ENCODE data around the gene LANCL1. TPM values are rescaled to one million over a fixed set of nuclear protein-coding genes. Genes with fewer than 3 reads are reported as not detected.

LANCL1 gene
- total RNA-seq, 4 donors from 2014 or later = 32.1 to 39.2 (median 35.3) TPM

GRCh38 chr2:210392469-210392881 is 84.1 kb downstream of the LANCL1 start:
- no peak for TF ChIP-seq CTCF (IDR thresholded peaks at IDR 0.05; ENCODE audit: low read depth)

GRCh38 chr2:210389856-210390255 is 86.7 kb downstream of the LANCL1 start:
- no peak for TF ChIP-seq CTCF (IDR thresholded peaks at IDR 0.05; ENCODE audit: low read depth)

GRCh38 chr2:210388148-210388547 is 88.4 kb downstream of the LANCL1 start:
- TF ChIP-seq CTCF (IDR thresholded peaks at IDR 0.05; ENCODE audit: low read depth) = no peak

DNA sequence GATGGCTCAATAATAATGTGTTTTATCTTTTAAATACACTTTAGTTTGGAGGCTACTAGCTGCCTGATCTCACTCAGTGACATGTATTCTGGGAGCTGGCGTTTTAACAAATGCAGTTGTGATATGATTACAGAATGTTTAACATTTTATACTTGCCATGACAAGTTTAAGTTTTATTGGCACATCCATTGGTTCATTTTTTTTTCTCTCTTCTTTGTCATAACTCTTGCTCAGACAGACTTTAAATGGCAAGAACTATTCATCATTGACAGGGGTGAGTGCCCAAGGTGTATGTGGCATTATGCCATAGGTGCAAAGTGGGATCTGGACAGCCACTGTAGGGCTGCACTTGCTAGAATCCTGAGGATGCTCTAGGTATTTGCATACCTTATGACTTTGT is 89.5 kb downstream of the LANCL1 start:
- no peak for TF ChIP-seq CTCF (IDR thresholded peaks at IDR 0.05; ENCODE audit: low read depth)

Other genes with a start within 250 kb of the LANCL1 start
- gene MYL1, start 161.6 kb downstream of the LANCL1 start, total RNA-seq = not detected
- 1 to 10 TPM; 4.8 to 7.3 (median 6.6) TPM for gene CPS1, start 79.8 kb upstream of the LANCL1 start, total RNA-seq